HG03097 (cell line): Measurements from ENCODE around the gene ARHGEF4.

ENCODE experiments used
- ATAC-seq: cut with Tn5 transposase; IDR thresholded peaks from one replicate; pipeline ENCODE4 v1.9.1; 2021; ENCODE audit not compliant: unreplicated experiment, low FRiP score

Gene ARHGEF4

DNA sequence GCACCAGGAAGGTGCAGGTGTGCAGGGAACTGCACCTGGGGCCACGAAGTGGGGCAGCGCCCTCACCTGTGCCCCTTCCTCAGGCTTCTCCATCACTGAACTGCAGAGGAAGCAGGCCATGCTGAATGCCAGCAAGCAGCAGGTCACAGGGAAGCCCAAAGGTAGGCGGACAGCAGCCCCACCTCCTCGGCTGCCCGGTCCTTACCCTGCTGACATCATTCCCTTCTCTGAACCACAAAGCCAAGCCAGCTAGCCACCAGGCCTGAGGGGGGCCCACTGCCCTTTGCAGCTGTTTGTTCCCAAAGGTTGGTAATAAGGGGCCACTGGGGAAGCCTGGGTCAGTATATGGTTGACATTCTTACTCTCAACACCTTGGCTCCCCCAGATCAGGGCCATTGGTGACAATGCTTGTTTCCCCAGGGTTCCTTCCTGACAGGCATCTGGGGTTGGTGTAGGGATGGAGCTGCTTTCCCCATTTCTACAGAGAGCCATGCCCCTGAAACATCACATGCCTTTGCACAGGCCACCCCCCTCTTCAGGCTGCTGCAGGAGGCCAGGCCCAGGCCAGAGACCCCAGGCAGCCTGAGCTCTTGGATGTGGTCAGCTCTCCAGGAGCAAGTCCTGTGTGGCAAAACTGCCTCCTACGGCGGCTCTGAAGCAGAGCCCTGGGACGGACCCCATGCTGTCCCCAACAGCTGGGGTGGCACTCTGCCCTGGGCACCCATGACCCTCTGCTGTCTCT, 208.7 kb downstream of the ARHGEF4 start:
- ATAC-seq = no peak

DNA sequence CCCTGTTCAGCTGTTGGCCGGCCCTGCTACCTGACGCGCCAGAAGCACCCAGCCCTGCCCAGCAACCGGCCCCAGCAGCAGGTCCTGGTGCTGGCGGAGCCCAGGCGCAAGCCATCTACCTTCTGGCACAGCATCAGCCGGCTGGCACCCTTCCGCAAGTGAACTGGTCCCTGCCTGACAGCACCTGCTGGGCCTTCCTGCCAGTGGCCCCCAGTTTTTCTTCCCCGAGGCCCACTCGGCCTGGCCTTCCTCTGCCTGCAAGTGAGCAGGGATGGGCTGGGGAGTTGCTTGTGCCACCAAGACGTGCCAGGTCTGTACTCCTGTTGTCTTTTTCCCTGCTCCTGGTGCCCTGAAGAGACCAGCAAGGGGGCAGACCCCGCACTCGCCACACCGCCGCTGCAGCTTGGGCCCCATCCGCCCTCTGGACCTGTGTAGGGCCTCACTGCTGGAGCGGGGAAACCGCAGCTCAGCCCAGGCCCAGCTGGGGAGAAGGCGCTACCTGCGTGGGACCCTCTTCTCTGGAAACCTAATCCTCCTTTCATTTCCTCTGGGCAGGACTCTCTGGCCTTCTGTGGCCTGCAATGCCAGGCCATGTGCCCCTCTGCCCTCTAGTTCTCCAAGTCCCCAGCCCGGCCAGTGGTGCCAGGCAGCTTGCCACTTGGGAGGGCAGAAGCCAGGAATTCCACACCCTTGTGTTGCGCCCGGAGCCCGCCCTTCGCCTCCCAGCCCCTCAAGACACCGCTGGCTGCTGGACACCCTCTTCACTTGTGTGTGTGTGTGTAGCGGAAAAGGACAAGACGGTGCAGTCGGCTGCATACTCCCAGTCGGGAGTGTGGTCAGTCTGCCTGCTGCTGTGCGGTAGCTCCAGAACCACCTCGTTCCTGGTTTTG, 209.6 kb downstream of the ARHGEF4 start:
- ATAC-seq = no peak

DNA sequence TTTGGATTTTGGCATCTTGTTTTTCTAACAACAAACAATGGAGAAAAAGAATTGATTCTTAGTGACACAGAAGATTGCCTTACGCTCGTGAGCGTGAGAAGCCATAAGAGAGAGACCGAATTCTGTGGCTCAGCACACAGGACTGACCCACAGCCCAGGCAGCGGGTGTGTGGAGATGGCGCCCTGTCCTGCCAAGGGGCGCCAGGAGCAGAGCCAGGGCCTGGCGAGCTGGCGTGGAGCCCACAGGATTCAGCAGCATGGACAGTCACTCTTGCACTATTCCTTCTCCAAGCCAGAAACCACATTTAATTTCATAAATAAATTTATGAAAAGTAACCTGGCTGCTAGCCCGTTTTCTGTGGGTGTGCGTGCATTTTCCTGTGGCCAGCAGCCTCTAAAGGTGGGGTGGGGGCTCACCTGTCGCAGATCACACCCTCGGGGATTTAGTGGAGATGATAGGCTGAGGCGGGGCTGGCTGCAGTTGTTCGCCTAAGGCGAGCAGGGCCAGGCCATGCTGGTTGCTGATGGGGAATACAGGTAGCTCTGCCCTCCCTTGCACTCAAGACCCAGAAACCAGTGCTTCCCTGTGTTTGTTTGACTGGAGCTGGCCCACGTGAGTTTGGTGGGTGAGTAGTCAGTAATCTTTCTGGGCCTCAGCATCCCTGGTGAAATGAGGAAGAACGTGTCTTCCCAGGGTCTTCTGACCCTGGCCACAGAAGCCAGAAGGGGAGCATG, 210.4 kb downstream of the ARHGEF4 start:
- ATAC-seq = no peak

DNA sequence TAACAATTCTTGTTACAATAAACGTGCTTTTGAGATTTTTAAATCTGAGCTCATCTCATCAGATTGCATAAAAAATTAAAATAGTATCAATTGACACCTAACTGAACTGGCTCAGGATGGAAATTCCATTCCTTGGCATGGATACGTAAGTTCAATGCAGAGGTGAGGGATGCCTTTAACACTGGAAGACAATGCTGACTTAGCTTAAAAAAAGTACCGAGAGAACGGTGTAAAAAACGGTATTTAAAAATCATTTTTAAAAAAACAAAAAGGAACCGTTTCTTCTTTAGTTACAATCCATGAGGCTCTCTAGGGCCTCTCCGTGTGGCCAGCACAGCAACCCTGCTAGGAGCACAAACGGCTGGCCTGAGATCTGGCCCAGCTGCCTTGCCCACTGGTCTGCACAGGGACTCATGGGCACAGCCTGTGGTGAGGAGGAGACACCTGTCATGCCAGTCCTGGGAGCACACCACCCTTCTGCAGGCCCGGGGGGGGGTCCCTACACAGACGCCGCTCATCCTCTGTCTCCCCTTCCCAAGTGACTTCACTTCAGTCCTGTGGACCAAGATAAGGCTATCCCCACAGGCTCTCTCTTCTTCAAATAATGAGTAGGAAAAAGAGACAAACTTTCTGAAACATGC, 211.3 kb downstream of the ARHGEF4 start:
- no peak for ATAC-seq

DNA sequence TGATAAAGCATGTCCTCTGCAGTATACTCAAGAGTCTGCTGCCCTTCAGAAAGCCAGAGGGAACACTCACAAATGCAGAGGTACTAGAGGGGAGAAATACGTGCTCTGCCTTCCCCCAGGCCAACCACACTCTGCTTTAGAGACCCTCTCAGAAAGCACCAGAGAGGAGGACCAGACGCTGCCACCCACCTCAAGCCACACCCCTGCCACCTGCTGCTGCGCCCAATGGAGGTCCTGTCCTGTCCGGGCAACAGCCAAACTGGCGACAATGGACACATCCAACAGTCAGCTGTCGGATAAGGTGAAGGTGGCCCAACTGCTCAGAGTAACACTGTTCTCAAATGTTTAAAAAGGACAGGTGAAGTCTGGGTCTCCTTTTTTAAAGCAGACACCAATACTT, 211.9 kb downstream of the ARHGEF4 start:
- no peak for ATAC-seq

DNA sequence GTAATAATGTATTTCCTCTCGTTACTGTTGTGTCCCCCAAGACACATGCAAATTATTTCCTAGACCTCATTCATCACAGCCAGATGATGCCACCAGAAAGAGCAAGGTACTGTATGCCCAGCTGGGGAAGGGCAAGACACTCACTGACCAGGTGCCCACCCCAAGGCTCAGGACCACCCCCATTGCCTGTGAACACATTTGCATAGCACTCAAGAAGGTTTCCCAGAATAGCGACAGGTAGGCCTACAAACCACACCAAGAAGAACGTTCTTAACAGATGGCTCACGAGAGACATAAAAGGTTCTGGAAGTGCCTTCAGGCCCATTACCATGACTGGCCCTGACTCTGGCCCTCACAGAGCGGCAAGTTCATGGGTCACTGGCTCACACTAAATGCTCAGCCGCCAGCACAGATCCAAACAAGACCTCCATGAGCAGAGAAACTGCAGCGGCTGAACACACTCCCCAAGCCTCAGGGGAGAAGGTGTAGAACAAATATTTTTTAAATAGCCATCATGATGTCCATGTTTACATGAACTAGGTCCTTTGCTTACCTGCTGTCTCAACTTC, 212.5 kb downstream of the ARHGEF4 start:
- ATAC-seq = no peak

DNA sequence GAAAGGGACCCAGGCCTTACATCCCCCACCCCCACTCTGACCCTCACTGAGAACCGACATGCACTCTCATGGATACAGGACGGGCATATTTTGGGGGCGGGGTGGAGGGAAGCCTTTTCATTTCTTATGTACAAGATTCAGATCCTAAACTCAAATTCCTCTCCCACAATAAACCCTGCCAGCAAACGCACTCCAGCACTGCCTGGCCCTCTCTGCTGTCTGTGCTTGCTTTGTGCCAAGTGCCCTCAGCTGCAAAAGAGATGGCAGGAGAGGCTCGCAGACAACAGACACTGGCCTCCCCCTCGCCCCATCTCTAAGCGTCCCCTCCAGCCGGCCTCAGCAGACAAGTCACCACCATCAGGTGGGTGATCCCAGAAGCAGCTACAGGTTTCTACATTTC, 214.2 kb downstream of the ARHGEF4 start:
- ATAC-seq = no peak

DNA sequence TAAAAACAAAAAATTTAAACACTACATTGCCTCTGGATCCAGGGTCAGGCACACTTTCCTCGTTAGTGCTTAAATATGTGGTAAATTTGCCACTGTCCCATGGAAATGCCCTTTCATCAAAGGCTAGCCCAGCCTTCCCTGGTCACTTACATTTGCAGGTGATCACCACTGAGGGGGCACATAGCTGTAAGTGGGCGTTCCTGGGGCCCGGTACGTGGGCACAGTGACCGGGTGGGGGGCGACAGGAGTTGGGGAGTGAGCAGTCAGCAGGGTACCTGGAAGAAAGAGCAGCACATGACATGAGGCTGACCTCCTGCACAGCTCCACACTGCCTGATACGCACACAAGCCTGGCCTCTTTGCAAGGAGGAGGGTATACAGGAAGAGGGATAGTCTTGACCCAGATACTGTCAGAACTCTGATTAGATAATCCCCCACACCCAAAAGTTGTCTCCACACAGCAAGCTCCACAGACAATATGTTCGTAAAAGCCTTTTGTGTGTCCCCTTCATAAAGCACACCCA, 216.1 kb downstream of the ARHGEF4 start:
- no peak for ATAC-seq

DNA sequence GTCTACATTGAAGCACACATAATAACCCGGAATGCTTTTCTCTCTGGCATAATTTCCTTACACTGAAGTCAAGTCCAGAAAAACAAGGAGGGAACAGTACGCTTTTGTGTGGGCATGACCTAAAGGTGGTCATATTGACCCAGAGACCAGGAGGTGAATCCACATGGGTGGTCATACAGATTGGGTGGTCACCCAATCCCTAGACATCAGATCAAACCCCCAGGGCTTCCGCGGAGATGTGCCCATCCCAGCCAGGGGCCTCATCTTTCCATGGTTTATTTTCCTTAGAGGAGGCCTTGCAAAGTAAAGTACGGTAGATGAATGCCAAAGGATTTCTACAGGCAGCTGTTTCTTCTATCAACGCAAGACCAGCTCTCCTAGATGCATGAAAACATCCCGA, 217.8 kb downstream of the ARHGEF4 start:
- no peak for ATAC-seq

DNA sequence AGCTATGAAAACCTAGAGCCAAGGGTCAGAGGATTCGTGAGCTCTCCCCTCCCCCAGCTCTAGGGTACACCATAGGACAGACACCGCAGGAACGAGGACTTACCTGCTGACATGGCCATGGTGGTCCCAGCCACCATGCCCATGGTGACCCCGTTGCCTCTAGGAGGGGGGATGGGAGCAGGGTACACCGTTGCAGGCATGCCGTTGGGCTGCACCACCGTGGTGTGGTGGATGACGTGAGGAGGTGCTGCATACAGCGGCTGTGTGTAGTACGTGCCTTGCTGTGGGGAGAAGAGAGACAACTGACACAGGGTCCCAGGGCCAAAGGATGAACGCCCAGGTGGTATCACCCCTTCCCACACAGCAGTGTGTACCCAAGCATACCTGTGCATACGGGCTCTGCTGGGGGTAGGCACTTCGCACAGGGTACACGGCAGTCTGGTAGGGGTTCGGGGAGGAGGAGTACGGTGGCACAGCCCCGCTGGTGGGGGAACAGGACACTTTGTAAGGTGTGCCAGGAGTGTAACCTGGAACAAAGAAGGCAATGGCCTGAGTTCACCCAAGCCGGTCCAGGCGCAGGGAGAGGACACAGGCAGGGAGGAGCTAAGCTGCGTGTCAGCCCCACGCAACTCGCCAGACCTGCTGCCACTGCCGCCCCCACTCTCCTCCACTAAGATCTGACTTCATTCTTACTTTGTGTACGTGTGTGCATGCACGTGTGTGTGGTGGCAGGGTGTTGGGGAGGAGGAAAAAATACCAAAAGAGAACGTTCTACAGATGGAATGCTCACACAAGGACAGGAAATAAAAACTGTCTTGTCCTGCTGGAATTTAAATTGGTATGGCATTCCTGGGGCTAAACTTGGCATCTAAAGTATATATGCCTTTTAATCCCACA, 218.7 kb downstream of the ARHGEF4 start:
- ATAC-seq = no peak

DNA sequence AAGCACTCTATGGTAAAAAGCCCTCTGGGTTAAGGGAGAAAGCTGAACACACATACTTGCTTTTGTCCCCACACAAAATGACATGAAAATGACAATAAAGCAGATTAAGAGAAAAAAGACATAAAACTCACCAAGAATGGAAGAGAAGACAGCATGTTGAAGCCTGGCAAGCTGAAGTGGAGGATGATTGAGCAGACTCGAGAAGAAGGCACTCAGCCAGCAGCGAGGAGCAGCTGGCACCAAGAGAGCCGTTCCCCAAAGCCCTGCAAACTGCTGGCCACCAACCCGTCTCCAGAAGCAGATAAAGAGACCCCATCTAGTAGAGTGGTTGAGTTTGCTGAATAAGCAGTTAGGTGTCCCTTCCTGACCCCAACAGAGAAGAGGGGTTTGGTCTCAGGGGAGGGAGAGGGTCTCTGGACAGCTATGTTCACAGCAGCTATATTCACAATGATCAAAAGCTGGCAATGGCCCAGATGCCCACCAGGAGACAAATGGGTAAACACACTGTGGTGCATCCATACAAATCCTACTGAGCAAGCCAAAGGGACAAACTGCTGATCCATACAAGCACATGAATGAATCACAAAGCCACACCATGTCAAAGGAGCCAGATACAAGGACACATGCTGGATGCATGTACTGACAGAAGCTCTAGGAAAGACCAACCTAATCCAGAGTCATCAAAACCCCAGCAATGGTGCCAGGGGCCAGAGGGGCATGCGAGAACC, 219.7 kb downstream of the ARHGEF4 start:
- no peak for ATAC-seq

DNA sequence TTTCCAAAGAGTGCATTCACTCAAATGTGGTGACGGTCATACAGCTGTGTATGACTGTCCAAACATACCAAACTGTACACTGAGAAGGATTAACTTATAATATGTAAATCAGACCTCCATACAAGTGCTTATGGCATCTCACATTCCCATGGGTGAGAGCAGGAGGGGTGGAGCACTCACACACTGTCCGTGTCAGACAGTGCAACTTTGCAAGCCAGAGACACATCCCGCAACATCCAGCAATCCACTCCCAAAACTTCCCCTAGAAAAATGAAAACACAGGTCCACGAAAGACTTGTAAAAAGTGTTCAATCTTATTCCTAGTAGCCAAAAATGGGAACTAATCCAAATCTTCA, 220.2 kb downstream of the ARHGEF4 start:
- ATAC-seq = no peak

DNA sequence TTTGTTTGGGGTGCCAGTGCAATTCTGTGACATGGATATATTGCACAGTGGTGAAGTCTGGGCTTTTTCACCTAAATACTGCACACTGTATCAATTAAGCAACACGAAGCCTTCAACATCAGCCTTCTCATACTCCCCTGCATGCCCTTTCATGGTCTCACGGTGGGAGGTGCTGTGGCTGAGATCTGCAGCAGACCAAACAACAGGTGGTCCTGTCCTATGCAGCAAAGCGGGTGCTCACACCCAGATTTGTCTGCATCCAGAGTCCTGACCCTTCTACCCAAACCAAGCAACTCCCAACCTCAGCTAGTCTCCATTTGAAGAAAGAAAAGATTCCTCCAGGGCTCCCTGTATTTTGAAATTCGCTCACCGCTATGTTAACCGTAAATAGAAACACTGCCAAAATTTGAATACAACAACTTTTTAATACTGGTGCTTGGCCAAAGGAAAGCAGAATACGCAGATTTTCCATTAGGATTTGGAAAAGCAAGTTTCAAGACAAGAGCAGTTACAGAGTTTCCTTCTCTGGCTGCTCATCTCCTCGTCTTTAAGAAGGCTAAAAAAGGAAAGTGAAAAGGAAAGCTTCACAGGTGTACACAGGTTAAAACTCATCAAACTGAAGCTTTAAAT, 221.6 kb downstream of the ARHGEF4 start:
- ATAC-seq = no peak

DNA sequence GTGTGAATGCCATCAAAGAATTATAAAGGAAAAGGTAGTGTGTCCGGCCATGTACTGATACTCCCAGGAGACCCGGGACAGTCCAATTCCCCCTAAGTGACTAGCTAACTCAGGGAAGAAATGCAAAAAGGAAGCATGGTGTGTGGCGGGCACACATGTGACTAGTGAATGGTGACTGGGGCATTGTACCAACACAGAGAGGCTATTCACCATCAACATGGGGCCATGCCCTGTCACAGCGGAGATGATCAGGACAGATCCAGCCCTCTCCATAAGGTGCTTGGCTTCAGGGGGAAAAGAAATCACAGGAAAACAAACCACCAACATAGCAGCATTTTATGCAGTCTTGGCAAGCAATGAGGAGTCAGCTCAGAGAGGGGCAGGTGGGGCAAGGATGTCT, 222.2 kb downstream of the ARHGEF4 start:
- ATAC-seq = no peak

DNA sequence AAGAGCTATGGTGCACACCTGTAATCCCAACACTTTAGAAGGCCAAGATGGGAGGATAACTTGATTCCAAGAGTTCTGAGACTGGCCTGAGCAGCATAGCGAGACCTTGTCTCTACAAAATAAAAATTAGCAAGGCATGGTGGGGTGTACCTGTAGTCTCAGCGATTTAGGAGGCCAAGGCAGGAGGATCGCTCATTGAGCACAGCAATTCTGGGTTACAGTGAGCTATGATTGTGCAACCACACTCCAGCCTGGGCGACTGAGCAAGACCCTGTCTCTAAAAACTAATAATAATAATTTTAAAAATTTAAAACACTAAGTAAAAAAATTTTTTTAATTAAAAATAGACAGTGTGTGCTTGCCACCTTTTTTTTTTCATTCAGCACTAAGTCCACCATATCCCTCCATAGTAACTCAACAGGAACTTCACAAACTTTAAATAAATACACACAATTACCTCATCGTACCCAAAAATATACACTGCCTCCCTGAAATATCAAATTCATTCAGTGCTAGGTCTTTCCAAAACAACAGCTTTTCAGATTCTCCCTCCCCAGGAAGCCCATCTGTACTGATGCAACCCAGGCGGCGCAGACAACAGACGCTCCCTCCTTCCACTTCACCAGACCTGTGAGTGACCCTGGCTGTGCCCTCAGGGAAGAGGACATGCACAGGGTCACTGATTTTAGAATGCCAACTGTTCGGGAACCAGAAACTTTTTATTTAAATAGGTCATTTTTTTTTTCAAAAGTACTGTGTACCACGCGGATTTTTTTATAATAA, 227.0 kb downstream of the ARHGEF4 start:
- no peak for ATAC-seq

DNA sequence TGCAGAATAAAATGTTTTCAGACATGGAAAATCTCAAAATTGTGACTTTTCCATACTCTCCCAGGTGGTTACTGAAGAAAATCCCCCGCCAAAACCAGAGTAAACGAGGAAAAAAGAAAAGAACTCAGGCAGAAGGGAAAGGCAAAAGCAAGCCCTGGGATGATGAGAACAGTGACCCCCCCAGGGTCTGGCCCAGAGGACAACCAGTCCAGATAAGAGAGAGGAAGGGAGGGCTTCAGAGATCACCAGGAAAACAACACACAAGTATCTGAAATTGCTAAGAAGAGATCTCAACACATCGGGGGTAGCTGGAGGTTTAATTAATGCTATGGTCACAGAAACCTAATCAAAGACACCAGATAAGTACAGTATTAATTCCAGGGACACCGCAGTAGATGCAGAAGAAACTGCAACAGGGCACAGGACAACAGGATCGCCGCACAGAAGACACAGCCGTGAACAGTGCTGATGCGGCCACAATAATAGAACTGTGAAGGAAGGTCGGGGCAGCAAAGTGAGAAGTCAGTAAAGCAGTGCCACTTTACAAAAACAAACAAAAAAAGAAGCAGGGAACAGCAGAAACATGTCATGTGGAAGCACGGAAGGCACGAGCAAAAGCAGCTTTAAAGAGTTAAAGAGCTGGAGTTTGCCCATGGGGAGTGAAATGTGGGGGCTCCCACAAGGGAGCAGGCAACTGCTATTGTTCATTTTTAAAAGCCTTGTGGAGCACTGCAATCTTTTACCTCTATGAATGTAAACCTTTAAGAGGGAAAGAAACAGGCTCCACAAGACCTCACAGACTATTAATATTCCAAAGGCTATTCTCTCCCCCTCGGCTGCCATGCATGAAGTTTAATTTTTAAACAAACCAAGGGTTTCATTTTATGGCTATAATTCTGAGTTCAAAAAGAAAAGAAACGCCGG, 228.1 kb downstream of the ARHGEF4 start:
- ATAC-seq = no peak
